Activated CD4-positive, alpha-beta T cell treated with anti-CD3 and anti-CD28 coated beads, Interleukin-2, amount 10 ng/mL, durations not matched to agents 7 days and 5 days (primary cell): ENCODE measurements around the gene ADGRV1. TPM values are rescaled to one million over a fixed set of nuclear protein-coding genes. Genes with fewer than 3 reads are reported as not detected.

Source experiments
- CTCF ChIA-PET: fragments of 350-600 bp; sonication (Branson Sonifier 250); formaldehyde crosslinking; loops from one replicate; lab custom pipeline; 2021; ENCODE audit warnings: antibody characterized with exemption; lab: Charles Lee
- POLR2A ChIA-PET: fragments of 350-600 bp; sonication (Branson Sonifier 250); formaldehyde crosslinking; loops from one replicate; lab custom pipeline; 2021; ENCODE audit warnings: antibody characterized with exemption; lab: Charles Lee
- DNase-seq: peaks from one replicate; pipeline ENCODE4 v3.0.0-alpha.2; 2020
- H3K27ac Mint-ChIP-seq: one replicate; pipeline ENCODE4 v1.8.0; 2021; ENCODE audit warnings: mild to moderate bottlenecking, moderate library complexity, mixed read lengths
- H3K27me3 Mint-ChIP-seq: one replicate; pipeline ENCODE4 v1.8.0; 2021; ENCODE audit warnings: mixed read lengths
- H3K36me3 Mint-ChIP-seq: one replicate; pipeline ENCODE4 v1.8.0; 2021; ENCODE audit warnings: low read depth, mixed read lengths
- H3K4me1 Mint-ChIP-seq: one replicate; pipeline ENCODE4 v1.8.0; 2021; ENCODE audit warnings: mixed read lengths
- H3K4me3 Mint-ChIP-seq: one replicate; pipeline ENCODE4 v1.8.0; 2021; ENCODE audit warnings: mild to moderate bottlenecking, moderate library complexity, mixed read lengths
- H3K9me3 Mint-ChIP-seq: one replicate; pipeline ENCODE4 v1.8.0; 2021; ENCODE audit warnings: mixed read lengths
- total RNA-seq, 2 experiments: library from RNA; stranded (reverse); gene quantifications; one replicate each; pipeline ENCODE4 v1.2.3, GENCODE V29; 2021

ADGRV1 gene
- total RNA-seq, 2 experiments from 2014 or later = not detected

- Mint-ChIP-seq H3K27me3 (peaks cover 36% of the 10 kb centered on the region), H3K36me3 (no peaks in the 10 kb centered on the region), H3K9me3 (no peaks in the 10 kb centered on the region), H3K27ac (no peak overlapping the region), H3K4me3 (no peak overlapping the region), H3K4me1 (no peaks in the 10 kb centered on the region)
- CTCF ChIA-PET = no interaction called here
- POLR2A ChIA-PET = no interaction called here
- DNase-seq = no peak
Observed at GRCh38 chr5:90542827-90543519, 15.6 kb upstream of the ADGRV1 start.

GRCh38 chr5:90545511-90545910 lies 13.1 kb upstream of the ADGRV1 start:
- H3K27me3 Mint-ChIP-seq = peaks cover 32% of the 10 kb centered on the region
- ChIA-PET POLR2A (no interaction called here), CTCF (no interaction called here)
- no peak for DNase-seq
- H3K27ac Mint-ChIP-seq = no peak overlapping the region
- no peak overlapping the region for H3K4me3 Mint-ChIP-seq
- no peaks in the 10 kb centered on the region for H3K36me3 Mint-ChIP-seq
- H3K9me3 Mint-ChIP-seq = no peaks in the 10 kb centered on the region
- H3K4me1 Mint-ChIP-seq = no peaks in the 10 kb centered on the region

GRCh38 chr5:90546216-90546837 lies 12.3 kb upstream of the ADGRV1 start:
- H3K4me3 Mint-ChIP-seq = no peak overlapping the region
- no peak for DNase-seq
- H3K27me3 Mint-ChIP-seq = peaks cover 33% of the 10 kb centered on the region
- no peaks in the 10 kb centered on the region for H3K4me1 Mint-ChIP-seq
- H3K27ac Mint-ChIP-seq = no peak overlapping the region
- ChIA-PET POLR2A (no interaction called here), CTCF (no interaction called here)
- H3K36me3 Mint-ChIP-seq = no peaks in the 10 kb centered on the region
- no peaks in the 10 kb centered on the region for H3K9me3 Mint-ChIP-seq

GRCh38 chr5:90547072-90547536 lies 11.5 kb upstream of the ADGRV1 start:
- peaks cover 40% of the 10 kb centered on the region for H3K27me3 Mint-ChIP-seq
- H3K4me1 Mint-ChIP-seq = no peaks in the 10 kb centered on the region
- H3K36me3 Mint-ChIP-seq = no peaks in the 10 kb centered on the region
- H3K9me3 Mint-ChIP-seq = no peaks in the 10 kb centered on the region
- H3K27ac Mint-ChIP-seq = no peak overlapping the region
- no peak for DNase-seq
- CTCF ChIA-PET = no interaction called here
- POLR2A ChIA-PET = no interaction called here
- no peak overlapping the region for H3K4me3 Mint-ChIP-seq

GRCh38 chr5:90548069-90548593 lies 10.5 kb upstream of the ADGRV1 start:
- H3K27ac Mint-ChIP-seq = no peak overlapping the region
- no peaks in the 10 kb centered on the region for H3K9me3 Mint-ChIP-seq
- H3K36me3 Mint-ChIP-seq = no peaks in the 10 kb centered on the region
- no peak overlapping the region for H3K4me3 Mint-ChIP-seq
- no peaks in the 10 kb centered on the region for H3K4me1 Mint-ChIP-seq
- ChIA-PET POLR2A (no interaction called here), CTCF (interaction anchor here (1.3 kb wide), 1 partner anchor 14 kb away, joined by 3 read pairs; no protein-coding TSS in a partner anchor)
- H3K27me3 Mint-ChIP-seq = peaks cover 43% of the 10 kb centered on the region
- no peak for DNase-seq

- Mint-ChIP-seq H3K27me3 (peaks cover 43% of the 10 kb centered on the region), H3K4me3 (no peak overlapping the region), H3K36me3 (no peaks in the 10 kb centered on the region), H3K4me1 (no peaks in the 10 kb centered on the region), H3K9me3 (no peaks in the 10 kb centered on the region), H3K27ac (no peak overlapping the region)
- CTCF ChIA-PET = interaction anchor here (1.3 kb wide), 1 partner anchor 15 kb away, joined by 3 read pairs; no protein-coding TSS in a partner anchor
- POLR2A ChIA-PET = no interaction called here
- DNase-seq = no peak
Observed at GRCh38 chr5:90549223-90549622, 9.4 kb upstream of the ADGRV1 start.

GRCh38 chr5:90549729-90550275 lies 8.8 kb upstream of the ADGRV1 start:
- Mint-ChIP-seq H3K36me3 (no peaks in the 10 kb centered on the region), H3K4me1 (no peaks in the 10 kb centered on the region), H3K27me3 (peaks cover 40% of the 10 kb centered on the region), H3K27ac (no peak overlapping the region), H3K4me3 (no peak overlapping the region), H3K9me3 (no peaks in the 10 kb centered on the region)
- ChIA-PET CTCF (no interaction called here), POLR2A (no interaction called here)
- DNase-seq = no peak

- no peak overlapping the region for H3K27ac Mint-ChIP-seq
- H3K27me3 Mint-ChIP-seq = peaks cover 42% of the 10 kb centered on the region
- no peaks in the 10 kb centered on the region for H3K9me3 Mint-ChIP-seq
- CTCF ChIA-PET = interaction anchor here (0.6 kb wide), 1 partner anchor 159 kb away, joined by 3 read pairs; no protein-coding TSS in a partner anchor
- no peaks in the 10 kb centered on the region for H3K36me3 Mint-ChIP-seq
- H3K4me3 Mint-ChIP-seq = no peak overlapping the region
- no peak for DNase-seq
- POLR2A ChIA-PET = no interaction called here
- H3K4me1 Mint-ChIP-seq = no peaks in the 10 kb centered on the region
Observed at GRCh38 chr5:90550963-90551362, 7.6 kb upstream of the ADGRV1 start.

- no peaks in the 10 kb centered on the region for H3K36me3 Mint-ChIP-seq
- H3K4me1 Mint-ChIP-seq = no peaks in the 10 kb centered on the region
- H3K27ac Mint-ChIP-seq = no peak overlapping the region
- ChIA-PET CTCF (no interaction called here), POLR2A (no interaction called here)
- no peak for DNase-seq
- H3K4me3 Mint-ChIP-seq = no peak overlapping the region
- peaks cover 46% of the 10 kb centered on the region for H3K27me3 Mint-ChIP-seq
- H3K9me3 Mint-ChIP-seq = no peaks in the 10 kb centered on the region
Observed at GRCh38 chr5:90551376-90551775, 7.2 kb upstream of the ADGRV1 start.

- ChIA-PET POLR2A (no interaction called here), CTCF (no interaction called here)
- no peaks in the 10 kb centered on the region for H3K9me3 Mint-ChIP-seq
- peaks cover 61% of the 10 kb centered on the region for H3K27me3 Mint-ChIP-seq
- H3K4me3 Mint-ChIP-seq = no peak overlapping the region
- H3K36me3 Mint-ChIP-seq = no peaks in the 10 kb centered on the region
- H3K4me1 Mint-ChIP-seq = peaks cover 5% of the 10 kb centered on the region
- no peak overlapping the region for H3K27ac Mint-ChIP-seq
- no peak for DNase-seq
Observed at GRCh38 chr5:90553711-90554110, 4.9 kb upstream of the ADGRV1 start.

- POLR2A ChIA-PET = no interaction called here
- Mint-ChIP-seq H3K4me3 (no peak overlapping the region), H3K36me3 (no peaks in the 10 kb centered on the region), H3K9me3 (no peaks in the 10 kb centered on the region), H3K27me3 (peaks cover 63% of the 10 kb centered on the region), H3K4me1 (peaks cover 8% of the 10 kb centered on the region), H3K27ac (no peak overlapping the region)
- CTCF ChIA-PET = no interaction called here
- no peak for DNase-seq
Observed at GRCh38 chr5:90554358-90555006, 4.1 kb upstream of the ADGRV1 start.

- H3K9me3 Mint-ChIP-seq = no peaks in the 10 kb centered on the region
- POLR2A ChIA-PET = no interaction called here
- no peak for DNase-seq
- H3K27me3 Mint-ChIP-seq = peaks cover 69% of the 10 kb centered on the region
- H3K27ac Mint-ChIP-seq = no peak overlapping the region
- H3K4me1 Mint-ChIP-seq = peaks cover 8% of the 10 kb centered on the region
- no peaks in the 10 kb centered on the region for H3K36me3 Mint-ChIP-seq
- CTCF ChIA-PET = no interaction called here
- H3K4me3 Mint-ChIP-seq = no peak overlapping the region
Observed at GRCh38 chr5:90555666-90556065, 2.9 kb upstream of the ADGRV1 start.

- Mint-ChIP-seq H3K36me3 (no peaks in the 10 kb centered on the region), H3K4me1 (peaks cover 8% of the 10 kb centered on the region), H3K27ac (no peak overlapping the region), H3K27me3 (peaks cover 72% of the 10 kb centered on the region), H3K4me3 (no peak overlapping the region), H3K9me3 (no peaks in the 10 kb centered on the region)
- DNase-seq = no peak
- POLR2A ChIA-PET = no interaction called here
- CTCF ChIA-PET = no interaction called here
Observed at GRCh38 chr5:90557391-90557790, 1.2 kb upstream of the ADGRV1 start.
